Stimulated activated CD4-positive, alpha-beta T cell treated with anti-CD3 and anti-CD28 coated beads, Interleukin-2, amount 100 ng/mL, for 48 hours (primary cell): ENCODE data around the gene PIGH.
"Not testable (repeated sequence)": the region's sequence is repeated elsewhere in the genome, so short reads cannot be mapped to it uniquely, and the experiment has no call there.

Source experiments
- DNase-seq, 2 donors: peaks; one replicate each; pipeline ENCODE4 v3.0.0-alpha.2; 2020

Gene PIGH

GRCh38 chr14:67607646-67608045 is 7.6 kb upstream of the PIGH start:
- DNase-seq, result no peak

- no peak for DNase-seq
Observed at GRCh38 chr14:67602995-67603545, 3.0 kb upstream of the PIGH start.

GRCh38 chr14:67602076-67602475 is 2.0 kb upstream of the PIGH start:
- no peak for DNase-seq

- DNase-seq, result not testable (repeated sequence)
Observed at GRCh38 chr14:67600562-67600974, 500 bp upstream of the PIGH start.

- no peak for DNase-seq
Observed at GRCh38 chr14:67595392-67595791, 4.7 kb downstream of the PIGH start.

- DNase-seq, result not testable (repeated sequence)
Observed at GRCh38 chr14:67593650-67594049, 6.4 kb downstream of the PIGH start.

GRCh38 chr14:67589204-67589770 is 10.8 kb downstream of the PIGH start:
- no peak for DNase-seq

GRCh38 chr14:67586369-67586768 is 13.7 kb downstream of the PIGH start:
- DNase-seq, result no peak

- no peak for DNase-seq
Observed at GRCh38 chr14:67584978-67585377, 15.1 kb downstream of the PIGH start.

GRCh38 chr14:67583711-67584644 is 16.1 kb downstream of the PIGH start:
- DNase-seq, result peak in 1 of 2 donors; percentile 18

GRCh38 chr14:67582061-67582460 is 18.0 kb downstream of the PIGH start:
- no peak for DNase-seq

- no peak for DNase-seq
Observed at GRCh38 chr14:67581643-67582042, 18.4 kb downstream of the PIGH start.

GRCh38 chr14:67580336-67581171 is 19.5 kb downstream of the PIGH start:
- DNase-seq, result no peak

- no peak for DNase-seq
Observed at GRCh38 chr14:67579636-67580035, 20.4 kb downstream of the PIGH start.

GRCh38 chr14:67579040-67579439 is 21.0 kb downstream of the PIGH start:
- DNase-seq, result no peak

- DNase-seq, result no peak
Observed at GRCh38 chr14:67577909-67578749, 21.9 kb downstream of the PIGH start.

- no peak for DNase-seq
Observed at GRCh38 chr14:67577181-67577808, 22.8 kb downstream of the PIGH start.

GRCh38 chr14:67576216-67576955 is 23.7 kb downstream of the PIGH start:
- DNase-seq, result no peak

GRCh38 chr14:67575684-67576083 is 24.4 kb downstream of the PIGH start:
- DNase-seq, result no peak

- no peak for DNase-seq
Observed at GRCh38 chr14:67574806-67575205, 25.3 kb downstream of the PIGH start.

GRCh38 chr14:67574156-67574555 is 25.9 kb downstream of the PIGH start:
- DNase-seq, result no peak
